GM21367 (cell line): ENCODE results near the gene ZNF729.
"Not testable (repeated sequence)": the region's sequence is repeated elsewhere in the genome, so short reads cannot be mapped to it uniquely, and the experiment has no call there.

Source experiments
- ATAC-seq: cut with Tn5 transposase; IDR thresholded peaks from one replicate; pipeline ENCODE4 v1.9.1; 2021; ENCODE audit not compliant: unreplicated experiment

The ZNF729 gene

GRCh38 chr19:22286151-22286810 lies at the start of gene ZNF729:
Gene ZNF729, plus strand, starts transcription at chr19:22286441. Its CDS starts 85 bp downstream, at chr19:22286526.
- no peak for ATAC-seq

- no peak for ATAC-seq
Measured at GRCh38 chr19:22256856-22257255, 29.4 kb upstream of the ZNF729 start.

GRCh38 chr19:22257381-22257780 lies 28.9 kb upstream of the ZNF729 start:
- no peak for ATAC-seq

- no peak for ATAC-seq
Measured at GRCh38 chr19:22257916-22258315, 28.3 kb upstream of the ZNF729 start.

GRCh38 chr19:22260499-22260898 lies 25.7 kb upstream of the ZNF729 start:
- no peak for ATAC-seq

- no peak for ATAC-seq
Measured at GRCh38 chr19:22261596-22261995, 24.6 kb upstream of the ZNF729 start.

- no peak for ATAC-seq
Measured at GRCh38 chr19:22263121-22263520, 23.1 kb upstream of the ZNF729 start.

- ATAC-seq: not testable (repeated sequence)
Measured at GRCh38 chr19:22321554-22321953, 35.3 kb downstream of the ZNF729 start.

GRCh38 chr19:22326219-22326618 lies 40.0 kb downstream of the ZNF729 start:
- ATAC-seq: no peak

- ATAC-seq: no peak
Measured at GRCh38 chr19:22327321-22327720, 41.1 kb downstream of the ZNF729 start.

GRCh38 chr19:22331521-22331920 lies 45.3 kb downstream of the ZNF729 start:
- ATAC-seq: no peak

GRCh38 chr19:22332924-22333323 lies 46.7 kb downstream of the ZNF729 start:
- ATAC-seq: no peak

GRCh38 chr19:22335716-22336115 lies 49.5 kb downstream of the ZNF729 start:
- ATAC-seq: no peak

- ATAC-seq: no peak
Measured at GRCh38 chr19:22354665-22355064, 68.4 kb downstream of the ZNF729 start.
